ENCODE data around the gene HAP1. TPM values are rescaled to one million over a fixed set of nuclear protein-coding genes. Genes with fewer than 3 reads are reported as not detected.

The HAP1 gene
- polyA plus RNA-seq, 2 of the 4 experiments (the other 2 are of a cell fraction) = 1.6 to 2.2 TPM

- TF ChIP-seq ATOH8 (CRISPR knock-in tag; IDR thresholded peaks at IDR 0.05; ENCODE audit: low read depth) (peak; percentile 32; the same call in 1 of the 2 replicates), MAFK (IDR thresholded peaks at IDR 0.05; ENCODE audit: partially characterized antibody) (no peak), FOSB (CRISPR knock-in tag; IDR thresholded peaks at IDR 0.05) (peak; percentile 81), HES2 (IDR thresholded peaks at IDR 0.05) (no peak), EHMT2 (IDR thresholded peaks at IDR 0.05; ENCODE audit: low read depth) (no peak), PHF8 (IDR thresholded peaks at IDR 0.05; ENCODE audit: borderline replicate concordance, low read depth) (peak; percentile 100), ESRRA (IDR thresholded peaks at IDR 0.05; ENCODE audit: borderline replicate concordance, low read length) (no peak), JUN (IDR thresholded peaks at IDR 0.05) (peak; percentile 99 to 100), HOXA7 (CRISPR knock-in tag; IDR thresholded peaks at IDR 0.05) (peak; percentile 91), HOXB13 (CRISPR knock-in tag; IDR thresholded peaks at IDR 0.05; ENCODE audit: low read depth) (no peak; the same call in 1 of the 2 replicates), JUNB (IDR thresholded peaks at IDR 0.05) (no peak), CBX8 (IDR thresholded peaks at IDR 0.05) (no peak), BHLHE40 (IDR thresholded peaks at IDR 0.05; ENCODE audit: low read depth, low read length) (no peak), EHF (CRISPR knock-in tag; IDR thresholded peaks at IDR 0.05) (peak; percentile 68; the same call in 1 of the 2 replicates), NR3C1 (IDR thresholded peaks at IDR 0.05) (no peak)
- TF ChIP-seq, protein P1, sequence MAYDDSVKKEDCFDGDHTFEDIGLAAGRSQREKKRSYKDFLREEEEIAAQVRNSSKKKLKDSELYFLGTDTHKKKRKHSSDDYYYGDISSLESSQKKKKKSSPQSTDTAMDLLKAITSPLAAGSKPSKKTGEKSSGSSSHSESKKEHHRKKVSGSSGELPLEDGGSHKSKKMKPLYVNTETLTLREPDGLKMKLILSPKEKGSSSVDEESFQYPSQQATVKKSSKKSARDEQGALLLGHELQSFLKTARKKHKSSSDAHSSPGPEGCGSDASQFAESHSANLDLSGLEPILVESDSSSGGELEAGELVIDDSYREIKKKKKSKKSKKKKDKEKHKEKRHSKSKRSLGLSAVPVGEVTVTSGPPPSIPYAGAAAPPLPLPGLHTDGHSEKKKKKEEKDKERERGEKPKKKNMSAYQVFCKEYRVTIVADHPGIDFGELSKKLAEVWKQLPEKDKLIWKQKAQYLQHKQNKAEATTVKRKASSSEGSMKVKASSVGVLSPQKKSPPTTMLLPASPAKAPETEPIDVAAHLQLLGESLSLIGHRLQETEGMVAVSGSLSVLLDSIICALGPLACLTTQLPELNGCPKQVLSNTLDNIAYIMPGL (CRISPR knock-in tag; IDR thresholded peaks at IDR 0.05; ENCODE audit: borderline replicate concordance) = peak; percentile 95; the same call in 1 of the 2 replicates
- TF ChIP-seq, protein P2, sequence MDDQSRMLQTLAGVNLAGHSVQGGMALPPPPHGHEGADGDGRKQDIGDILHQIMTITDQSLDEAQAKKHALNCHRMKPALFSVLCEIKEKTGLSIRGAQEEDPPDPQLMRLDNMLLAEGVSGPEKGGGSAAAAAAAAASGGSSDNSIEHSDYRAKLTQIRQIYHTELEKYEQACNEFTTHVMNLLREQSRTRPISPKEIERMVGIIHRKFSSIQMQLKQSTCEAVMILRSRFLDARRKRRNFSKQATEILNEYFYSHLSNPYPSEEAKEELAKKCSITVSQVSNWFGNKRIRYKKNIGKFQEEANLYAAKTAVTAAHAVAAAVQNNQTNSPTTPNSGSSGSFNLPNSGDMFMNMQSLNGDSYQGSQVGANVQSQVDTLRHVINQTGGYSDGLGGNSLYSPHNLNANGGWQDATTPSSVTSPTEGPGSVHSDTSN (IDR thresholded peaks at IDR 0.05) = peak; percentile 94
Measured at GRCh38 chr17:41688641-41689496, 45.6 kb downstream of the HAP1 start, which contains the start of gene EIF1 (continued).

DNA sequence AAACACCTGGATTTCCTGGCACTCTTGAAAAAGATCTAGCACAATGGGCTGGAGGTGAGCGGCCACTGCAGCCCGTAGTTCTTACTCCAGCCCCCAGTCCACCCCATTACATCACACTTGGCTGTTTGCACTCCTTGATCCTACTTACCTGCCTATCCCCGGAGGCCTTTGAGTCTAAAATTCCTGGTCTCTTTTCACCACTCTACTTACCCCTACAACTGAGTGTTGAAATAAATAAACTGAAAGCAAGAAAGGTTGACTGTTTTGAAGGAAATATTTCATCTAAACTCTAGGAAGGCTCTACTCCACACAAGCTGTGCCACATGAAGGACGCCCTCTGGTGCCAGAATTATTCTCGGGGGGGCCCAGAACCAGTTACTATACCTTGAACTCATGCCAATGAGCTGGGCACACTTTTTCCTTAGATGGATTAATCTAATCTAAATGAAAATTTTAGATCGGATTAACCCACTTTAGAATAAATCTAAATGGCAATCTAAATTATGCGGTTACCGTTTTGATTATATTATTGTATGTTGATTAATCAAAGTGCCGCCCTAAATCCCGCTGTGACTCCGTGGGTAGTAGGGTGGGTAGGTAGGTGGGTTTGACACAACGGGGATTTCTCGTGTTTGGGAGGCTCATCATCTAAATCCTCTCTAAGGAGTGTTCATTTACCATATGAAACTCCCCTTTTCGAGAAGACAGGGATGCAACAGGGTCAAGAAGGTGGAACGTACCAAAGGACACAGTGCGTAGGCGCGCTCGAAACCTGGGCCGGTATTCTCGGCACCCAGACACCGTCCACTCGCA is 46.4 kb downstream of the HAP1 start:
- H3K9me3 ChIP-seq = no peaks in the 10 kb centered on the region
- H3K27ac ChIP-seq = peak overlapping the region; percentile 87 to 90
- ChIA-PET POLR2A (interaction anchor here (0.6 to 4.4 kb wide), 81 partner anchors 9 to 1589 kb away, joined by 3 to 258 read pairs (median 4); partner anchors contain the start of genes ACLY, CAVIN1, DNAJC7 and FKBP10), CTCF (interaction anchor here (0.6 to 18.1 kb wide), 9 partner anchors 10 to 1370 kb away, joined by 3 to 329 read pairs (median 5); partner anchors contain the start of gene JUP)
- H3K4me2 ChIP-seq = peak overlapping the region; percentile 82
- peak overlapping the region; percentile 54 for H3K4me3 ChIP-seq
- DNase-seq (ENCODE audit: low read depth in 1 of 2, low spot score in 1 of 2) (peak in 1 of 2 experiments; percentile 75), ATAC-seq (no peak; a peak in 2 of 6 replicates), FAIRE-seq (no peak)
- 8% methylated on average over 23 of the region's 23 CpGs for whole genome bisulfite sequencing (ENCODE audit: missing lambda C conversion rate)
- peaks cover 29% of the 10 kb centered on the region for H3K4me1 ChIP-seq
- TF ChIP-seq, protein P3, sequence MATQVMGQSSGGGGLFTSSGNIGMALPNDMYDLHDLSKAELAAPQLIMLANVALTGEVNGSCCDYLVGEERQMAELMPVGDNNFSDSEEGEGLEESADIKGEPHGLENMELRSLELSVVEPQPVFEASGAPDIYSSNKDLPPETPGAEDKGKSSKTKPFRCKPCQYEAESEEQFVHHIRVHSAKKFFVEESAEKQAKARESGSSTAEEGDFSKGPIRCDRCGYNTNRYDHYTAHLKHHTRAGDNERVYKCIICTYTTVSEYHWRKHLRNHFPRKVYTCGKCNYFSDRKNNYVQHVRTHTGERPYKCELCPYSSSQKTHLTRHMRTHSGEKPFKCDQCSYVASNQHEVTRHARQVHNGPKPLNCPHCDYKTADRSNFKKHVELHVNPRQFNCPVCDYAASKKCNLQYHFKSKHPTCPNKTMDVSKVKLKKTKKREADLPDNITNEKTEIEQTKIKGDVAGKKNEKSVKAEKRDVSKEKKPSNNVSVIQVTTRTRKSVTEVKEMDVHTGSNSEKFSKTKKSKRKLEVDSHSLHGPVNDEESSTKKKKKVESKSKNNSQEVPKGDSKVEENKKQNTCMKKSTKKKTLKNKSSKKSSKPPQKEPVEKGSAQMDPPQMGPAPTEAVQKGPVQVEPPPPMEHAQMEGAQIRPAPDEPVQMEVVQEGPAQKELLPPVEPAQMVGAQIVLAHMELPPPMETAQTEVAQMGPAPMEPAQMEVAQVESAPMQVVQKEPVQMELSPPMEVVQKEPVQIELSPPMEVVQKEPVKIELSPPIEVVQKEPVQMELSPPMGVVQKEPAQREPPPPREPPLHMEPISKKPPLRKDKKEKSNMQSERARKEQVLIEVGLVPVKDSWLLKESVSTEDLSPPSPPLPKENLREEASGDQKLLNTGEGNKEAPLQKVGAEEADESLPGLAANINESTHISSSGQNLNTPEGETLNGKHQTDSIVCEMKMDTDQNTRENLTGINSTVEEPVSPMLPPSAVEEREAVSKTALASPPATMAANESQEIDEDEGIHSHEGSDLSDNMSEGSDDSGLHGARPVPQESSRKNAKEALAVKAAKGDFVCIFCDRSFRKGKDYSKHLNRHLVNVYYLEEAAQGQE (IDR thresholded peaks at IDR 0.05) = no peak
- no peak for TF ChIP-seq TP53 (CRISPR knock-in tag; IDR thresholded peaks at IDR 0.05)
- no peak for TF ChIP-seq POLR2AphosphoS2 (conservative IDR thresholded peaks at IDR 0.05; ENCODE audit: low read length)
- TF ChIP-seq JUNB (IDR thresholded peaks at IDR 0.05) = no peak
- TF ChIP-seq, protein P4, sequence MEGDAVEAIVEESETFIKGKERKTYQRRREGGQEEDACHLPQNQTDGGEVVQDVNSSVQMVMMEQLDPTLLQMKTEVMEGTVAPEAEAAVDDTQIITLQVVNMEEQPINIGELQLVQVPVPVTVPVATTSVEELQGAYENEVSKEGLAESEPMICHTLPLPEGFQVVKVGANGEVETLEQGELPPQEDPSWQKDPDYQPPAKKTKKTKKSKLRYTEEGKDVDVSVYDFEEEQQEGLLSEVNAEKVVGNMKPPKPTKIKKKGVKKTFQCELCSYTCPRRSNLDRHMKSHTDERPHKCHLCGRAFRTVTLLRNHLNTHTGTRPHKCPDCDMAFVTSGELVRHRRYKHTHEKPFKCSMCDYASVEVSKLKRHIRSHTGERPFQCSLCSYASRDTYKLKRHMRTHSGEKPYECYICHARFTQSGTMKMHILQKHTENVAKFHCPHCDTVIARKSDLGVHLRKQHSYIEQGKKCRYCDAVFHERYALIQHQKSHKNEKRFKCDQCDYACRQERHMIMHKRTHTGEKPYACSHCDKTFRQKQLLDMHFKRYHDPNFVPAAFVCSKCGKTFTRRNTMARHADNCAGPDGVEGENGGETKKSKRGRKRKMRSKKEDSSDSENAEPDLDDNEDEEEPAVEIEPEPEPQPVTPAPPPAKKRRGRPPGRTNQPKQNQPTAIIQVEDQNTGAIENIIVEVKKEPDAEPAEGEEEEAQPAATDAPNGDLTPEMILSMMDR (IDR thresholded peaks at IDR 0.05) = peak; percentile 89
- no peak for TF ChIP-seq HES2 (IDR thresholded peaks at IDR 0.05)
- no peak for TF ChIP-seq HDAC2 (IDR thresholded peaks at IDR 0.05)
- no peak for TF ChIP-seq CEBPB (IDR thresholded peaks at IDR 0.05)
- no peak for TF ChIP-seq NPAS2 (CRISPR knock-in tag; IDR thresholded peaks at IDR 0.05; ENCODE audit: borderline replicate concordance)
- TF ChIP-seq NR3C1 (IDR thresholded peaks at IDR 0.05) = no peak
